ENCODE data around the gene NUDT4. TPM values are rescaled to one million over a fixed set of nuclear protein-coding genes. Genes with fewer than 3 reads are reported as not detected.
"Not testable (repeated sequence)": the region's sequence is repeated elsewhere in the genome, so short reads cannot be mapped to it uniquely, and the experiment has no call there.

Gene NUDT4
- total and polyA plus RNA-seq, 3 donors from 2014 or later, result 40.5 to 78.0 (median 42.6) TPM

DNA sequence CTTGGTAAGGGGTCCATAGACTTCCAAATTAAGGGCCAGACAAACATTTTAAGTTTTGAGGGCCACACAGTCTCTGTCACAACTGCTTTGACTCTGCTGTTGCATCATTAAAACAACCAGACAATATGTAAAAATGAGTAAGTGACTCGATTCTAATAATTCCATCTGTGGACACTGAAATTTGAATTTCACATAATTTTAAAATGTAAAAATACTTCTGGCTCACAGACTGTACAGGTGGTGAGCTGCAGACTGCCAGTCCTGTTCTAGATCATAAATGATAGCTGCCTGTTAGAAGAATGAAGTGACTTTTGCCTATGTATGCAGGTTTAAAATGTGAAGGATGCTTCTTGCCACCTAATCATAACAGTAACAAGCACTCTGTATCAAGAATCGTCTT, 15.7 kb downstream of the NUDT4 start:
- no peaks in the 10 kb centered on the region for H3K9me3 ChIP-seq
- TF ChIP-seq, protein P1, sequence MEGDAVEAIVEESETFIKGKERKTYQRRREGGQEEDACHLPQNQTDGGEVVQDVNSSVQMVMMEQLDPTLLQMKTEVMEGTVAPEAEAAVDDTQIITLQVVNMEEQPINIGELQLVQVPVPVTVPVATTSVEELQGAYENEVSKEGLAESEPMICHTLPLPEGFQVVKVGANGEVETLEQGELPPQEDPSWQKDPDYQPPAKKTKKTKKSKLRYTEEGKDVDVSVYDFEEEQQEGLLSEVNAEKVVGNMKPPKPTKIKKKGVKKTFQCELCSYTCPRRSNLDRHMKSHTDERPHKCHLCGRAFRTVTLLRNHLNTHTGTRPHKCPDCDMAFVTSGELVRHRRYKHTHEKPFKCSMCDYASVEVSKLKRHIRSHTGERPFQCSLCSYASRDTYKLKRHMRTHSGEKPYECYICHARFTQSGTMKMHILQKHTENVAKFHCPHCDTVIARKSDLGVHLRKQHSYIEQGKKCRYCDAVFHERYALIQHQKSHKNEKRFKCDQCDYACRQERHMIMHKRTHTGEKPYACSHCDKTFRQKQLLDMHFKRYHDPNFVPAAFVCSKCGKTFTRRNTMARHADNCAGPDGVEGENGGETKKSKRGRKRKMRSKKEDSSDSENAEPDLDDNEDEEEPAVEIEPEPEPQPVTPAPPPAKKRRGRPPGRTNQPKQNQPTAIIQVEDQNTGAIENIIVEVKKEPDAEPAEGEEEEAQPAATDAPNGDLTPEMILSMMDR (IDR thresholded peaks at IDR 0.05), result no peak
- TF ChIP-seq POLR2A (IDR thresholded peaks at IDR 0.05), result no peak
- peaks cover 5% of the 10 kb centered on the region for H3K4me1 ChIP-seq
- H3K4me3 ChIP-seq, result no peak overlapping the region
- WGBS, 2 donors, result 75 to 81% methylated on average over 2 of the region's 2 CpGs
- H3K27me3 ChIP-seq, result no peaks in the 10 kb centered on the region
- H3K36me3 ChIP-seq (ENCODE audit: low read depth, missing control alignments), result no peaks in the 10 kb centered on the region
- DNase-seq, result no peak
- no peak overlapping the region for H3K27ac ChIP-seq
- intact Hi-C loops (cut with DNase I; ENCODE audit: low total_unique reads), result loop anchor here (10.0 kb wide), 1 partner anchor 409 kb away; no protein-coding TSS in a partner anchor

DNA sequence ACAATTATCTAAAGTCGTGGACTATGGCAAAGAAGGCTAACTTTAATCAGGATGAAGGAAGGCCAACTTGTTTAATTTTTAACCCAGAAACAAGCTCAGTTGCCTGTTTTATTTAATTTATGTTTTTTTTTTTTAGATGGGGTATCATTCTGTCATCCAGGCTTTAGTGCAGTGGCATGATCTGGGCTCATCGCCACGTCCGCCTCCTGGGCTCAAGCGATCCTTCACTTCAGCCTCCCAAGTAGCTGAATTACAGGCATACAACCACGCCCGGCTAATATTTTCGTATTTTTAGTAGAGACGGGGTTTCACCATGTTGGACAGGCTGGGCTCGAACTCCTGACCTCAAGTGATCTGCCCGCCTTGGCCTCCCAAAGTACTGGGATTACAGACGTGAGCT, 19.7 kb downstream of the NUDT4 start:
- Histone ChIP-seq H3K4me1 (no peaks in the 10 kb centered on the region), H3K9me3 (no peaks in the 10 kb centered on the region), H3K27me3 (no peaks in the 10 kb centered on the region), H3K4me3 (no peak overlapping the region), H3K36me3 (ENCODE audit: low read depth, missing control alignments) (no peaks in the 10 kb centered on the region), H3K27ac (no peak overlapping the region)
- TF ChIP-seq POLR2A (IDR thresholded peaks at IDR 0.05), result no peak
- intact Hi-C loops (cut with DNase I; ENCODE audit: low total_unique reads), result loop anchor here (10.0 kb wide), 1 partner anchor 413 kb away; no protein-coding TSS in a partner anchor
- DNase-seq, result no peak
- WGBS, 2 donors, result 86 to 88% methylated on average over 12 of the region's 12 CpGs

DNA sequence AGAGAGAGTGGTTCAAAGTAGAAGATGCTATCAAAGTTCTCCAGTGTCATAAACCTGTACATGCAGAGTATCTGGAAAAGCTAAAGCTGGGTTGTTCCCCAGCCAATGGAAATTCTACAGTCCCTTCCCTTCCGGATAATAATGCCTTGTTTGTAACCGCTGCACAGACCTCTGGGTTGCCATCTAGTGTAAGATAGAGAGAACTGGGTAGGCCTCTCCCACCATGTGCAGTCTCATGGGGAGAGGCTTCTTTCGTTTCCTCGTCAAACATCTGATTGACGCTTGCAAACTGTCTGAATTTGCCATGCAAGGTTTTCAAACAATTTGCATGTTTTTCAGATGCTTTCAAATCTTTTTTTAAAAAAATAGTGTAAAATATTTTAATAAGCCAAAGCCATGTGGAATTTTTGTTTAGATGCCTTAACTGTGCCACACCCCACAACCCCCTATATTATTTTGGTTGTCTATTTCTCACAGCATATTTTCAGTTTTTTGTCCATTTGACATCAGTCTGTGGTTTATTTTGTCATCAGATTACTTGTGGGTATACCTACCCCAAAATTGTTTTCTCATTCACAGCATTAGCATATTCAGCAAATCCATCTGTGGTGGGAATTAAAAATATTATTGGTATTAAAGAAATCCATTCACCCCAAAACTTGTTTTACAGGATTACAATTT, 21.6 kb downstream of the NUDT4 start:
- H3K9me3 ChIP-seq; DNase-seq; H3K27ac ChIP-seq; H3K36me3 ChIP-seq (ENCODE audit: low read depth, missing control alignments); H3K27me3 ChIP-seq; H3K4me3 ChIP-seq; H3K4me1 ChIP-seq: not testable (repeated sequence)
- intact Hi-C loops (cut with DNase I; ENCODE audit: low total_unique reads), result loop anchor here (10.0 kb wide), 1 partner anchor 415 kb away; no protein-coding TSS in a partner anchor
- 67 to 68% methylated on average over 2 of the region's 5 CpGs for WGBS, 2 donors

DNA sequence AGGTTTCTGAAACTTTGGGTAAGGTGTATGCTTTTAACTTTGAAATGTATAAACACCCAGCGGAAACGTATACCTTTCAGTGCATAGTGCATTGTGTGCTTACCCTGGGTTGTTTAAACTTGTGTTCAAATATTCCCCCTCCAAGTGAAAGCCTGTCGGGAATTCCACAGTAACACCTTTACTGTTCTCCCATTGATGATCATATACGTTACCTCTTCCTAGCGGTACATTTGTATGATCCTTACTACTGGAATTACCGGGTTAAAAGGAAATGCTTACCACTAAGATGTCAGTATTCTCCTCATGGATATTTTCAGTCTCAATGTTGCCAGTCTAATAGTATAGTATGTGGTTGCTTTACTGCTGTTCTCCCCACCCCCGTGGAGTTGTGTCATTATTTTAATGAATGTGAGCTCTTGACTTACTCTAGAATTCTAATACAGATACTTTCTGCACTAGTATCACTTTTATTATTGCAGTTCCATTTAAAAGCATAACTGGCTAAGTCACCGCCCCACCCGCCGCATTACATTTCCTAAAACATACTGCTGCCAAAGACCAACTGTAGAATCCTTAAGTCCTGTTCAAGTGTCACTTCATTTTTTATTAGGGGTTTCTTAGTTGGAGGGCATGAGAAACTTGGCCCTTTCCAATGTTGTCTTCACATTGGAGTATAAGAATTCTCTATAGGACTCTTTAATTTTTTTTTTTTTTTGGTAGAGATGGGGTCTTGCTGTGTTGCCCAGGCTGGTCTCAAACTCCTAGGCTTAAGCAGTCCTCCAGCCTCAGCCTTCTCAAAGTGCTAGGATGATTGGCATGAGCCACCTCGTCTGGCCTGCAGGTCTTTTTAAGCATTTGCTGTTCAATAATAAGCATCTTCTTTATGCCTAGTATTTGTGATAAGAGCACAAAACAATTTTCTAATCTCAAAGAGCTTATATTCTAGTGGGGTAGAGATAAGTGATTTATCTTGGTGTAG, 24.9 kb downstream of the NUDT4 start:
- H3K4me1 ChIP-seq, result no peaks in the 10 kb centered on the region
- H3K4me3 ChIP-seq, result no peak overlapping the region
- no peaks in the 10 kb centered on the region for H3K27me3 ChIP-seq
- no peaks in the 10 kb centered on the region for H3K36me3 ChIP-seq (ENCODE audit: low read depth, missing control alignments)
- intact Hi-C loops (cut with DNase I; ENCODE audit: low total_unique reads), result no loop called here
- no peak for DNase-seq
- no peaks in the 10 kb centered on the region for H3K9me3 ChIP-seq
- H3K27ac ChIP-seq, result no peak overlapping the region
- TF ChIP-seq POLR2A (IDR thresholded peaks at IDR 0.05), result no peak
- TF ChIP-seq, protein P1 (IDR thresholded peaks at IDR 0.05), result no peak
- WGBS, 2 donors, result 92 to 93% methylated on average over 11 of the region's 11 CpGs

DNA sequence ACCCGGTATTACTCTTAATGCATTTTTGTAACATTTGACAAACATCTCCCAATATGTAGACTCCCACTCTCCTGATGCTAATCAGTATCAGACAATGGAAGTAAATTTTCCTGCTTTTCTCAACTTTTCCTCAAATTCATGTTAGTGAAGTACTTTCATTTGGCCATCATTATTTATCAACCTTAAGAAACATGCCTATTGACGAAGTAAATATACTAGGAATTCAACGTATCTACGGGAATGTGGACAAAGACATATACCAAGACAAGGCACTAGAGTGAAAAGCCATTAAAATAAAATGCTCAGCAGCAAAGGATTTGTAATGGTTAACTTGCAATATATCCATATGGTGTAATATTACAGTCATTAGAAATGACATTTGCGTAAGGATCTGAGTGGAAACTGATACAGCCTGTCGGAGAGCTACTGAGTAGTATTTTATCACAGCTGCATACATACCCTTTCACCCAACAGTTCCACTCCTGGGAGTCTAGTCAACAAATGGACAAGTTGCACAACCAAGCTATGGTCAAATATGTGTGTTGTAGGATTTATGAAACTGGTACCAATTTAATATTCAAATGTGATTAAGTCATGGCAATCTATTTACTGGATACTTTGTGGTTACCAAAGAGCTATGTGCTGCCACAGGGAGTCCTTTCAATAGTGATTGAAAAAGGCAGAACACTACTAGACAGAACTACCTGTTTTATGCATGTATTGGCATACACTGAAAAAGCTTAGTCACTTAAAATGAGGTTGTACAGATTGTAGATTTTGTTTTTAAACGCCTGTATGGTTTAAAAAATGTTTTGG, 26.5 kb downstream of the NUDT4 start:
- H3K27ac ChIP-seq, result no peak overlapping the region
- H3K27me3 ChIP-seq, result no peaks in the 10 kb centered on the region
- H3K4me1 ChIP-seq, result no peaks in the 10 kb centered on the region
- H3K36me3 ChIP-seq (ENCODE audit: low read depth, missing control alignments), result no peaks in the 10 kb centered on the region
- DNase-seq, result no peak
- no peak for TF ChIP-seq POLR2A (IDR thresholded peaks at IDR 0.05)
- TF ChIP-seq, protein P1 (IDR thresholded peaks at IDR 0.05), result no peak
- no peak overlapping the region for H3K4me3 ChIP-seq
- intact Hi-C loops (cut with DNase I; ENCODE audit: low total_unique reads), result no loop called here
- 70 to 78% methylated on average over 7 of the region's 7 CpGs for WGBS, 2 donors
- H3K9me3 ChIP-seq, result no peaks in the 10 kb centered on the region

Data from testis (tissue), 3 donors.